AG04449 (cell line): ENCODE results near the gene OTOG.

Experiments
- CTCF ChIA-PET: fragments of 350-600 bp; formaldehyde crosslinking; extraction: SDS; loops from one replicate; lab custom pipeline; 2021; ENCODE audit warnings: antibody characterized with exemption; lab: Yijun Ruan, JAX
- POLR2A ChIA-PET: fragments of 400-600, 350-600 bp; formaldehyde crosslinking; extraction: SDS; loops from one replicate; lab custom pipeline; 2020; ENCODE audit warnings: antibody characterized with exemption, inconsistent platforms; lab: Yijun Ruan, JAX
- DNase-seq: peaks from one replicate; pipeline ENCODE4 v3.0.0-alpha.2; 2010; ENCODE audit warnings: low read depth, low spot score
- H3K4me3 ChIP-seq: 2 replicates; pipeline ENCODE4 v1.5.1; 2011; ENCODE audit warnings: low read depth, mild to moderate bottlenecking, control low read depth, low read length
- TF ChIP-seq, protein P1 (sequence below): IDR thresholded peaks from one replicate; pipeline ENCODE4 v1.5.1; 2011; ENCODE audit warnings: mild to moderate bottlenecking, moderate library complexity, low read length, control low read depth, inconsistent platforms; ENCODE audit not compliant: insufficient read depth; ENCODE audit errors: missing control alignments

The OTOG gene

DNA sequence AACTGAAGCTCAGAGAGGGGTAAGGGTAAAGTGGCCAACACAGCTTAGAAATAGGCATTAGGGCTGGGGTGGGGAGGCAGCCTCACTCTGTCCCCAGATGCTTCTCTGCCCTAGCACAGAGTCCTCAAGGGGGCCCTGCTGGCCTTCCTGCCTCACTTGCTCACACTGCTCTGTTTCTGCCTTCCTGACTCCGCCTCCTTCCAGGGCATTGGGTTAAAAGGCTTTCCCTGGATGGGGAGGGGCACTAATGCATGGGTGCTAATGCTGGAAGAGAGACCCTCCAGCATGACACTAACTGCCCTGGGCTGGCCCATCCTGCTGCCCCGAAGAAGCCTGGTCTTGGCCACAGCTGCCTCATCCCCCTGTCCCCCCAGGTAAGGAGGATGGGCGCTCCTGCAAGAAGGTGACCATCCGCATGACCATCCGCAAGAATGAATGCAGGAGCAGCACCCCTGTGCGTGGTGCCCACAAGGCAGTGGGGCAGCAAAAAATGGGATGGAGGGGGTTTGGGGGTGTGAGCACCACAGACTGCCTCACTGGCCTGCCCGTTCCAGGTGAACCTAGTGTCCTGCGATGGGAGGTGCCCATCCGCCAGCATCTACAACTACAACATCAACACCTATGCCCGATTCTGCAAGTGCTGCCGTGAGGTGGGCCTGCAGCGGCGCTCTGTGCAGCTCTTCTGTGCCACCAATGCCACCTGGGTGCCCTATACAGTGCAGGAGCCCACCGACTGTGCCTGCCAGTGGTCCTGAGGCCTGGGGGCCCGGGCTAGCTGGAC, 98.3 kb downstream of the OTOG start:
- POLR2A ChIA-PET: no interaction called here
- TF ChIP-seq, protein P1, sequence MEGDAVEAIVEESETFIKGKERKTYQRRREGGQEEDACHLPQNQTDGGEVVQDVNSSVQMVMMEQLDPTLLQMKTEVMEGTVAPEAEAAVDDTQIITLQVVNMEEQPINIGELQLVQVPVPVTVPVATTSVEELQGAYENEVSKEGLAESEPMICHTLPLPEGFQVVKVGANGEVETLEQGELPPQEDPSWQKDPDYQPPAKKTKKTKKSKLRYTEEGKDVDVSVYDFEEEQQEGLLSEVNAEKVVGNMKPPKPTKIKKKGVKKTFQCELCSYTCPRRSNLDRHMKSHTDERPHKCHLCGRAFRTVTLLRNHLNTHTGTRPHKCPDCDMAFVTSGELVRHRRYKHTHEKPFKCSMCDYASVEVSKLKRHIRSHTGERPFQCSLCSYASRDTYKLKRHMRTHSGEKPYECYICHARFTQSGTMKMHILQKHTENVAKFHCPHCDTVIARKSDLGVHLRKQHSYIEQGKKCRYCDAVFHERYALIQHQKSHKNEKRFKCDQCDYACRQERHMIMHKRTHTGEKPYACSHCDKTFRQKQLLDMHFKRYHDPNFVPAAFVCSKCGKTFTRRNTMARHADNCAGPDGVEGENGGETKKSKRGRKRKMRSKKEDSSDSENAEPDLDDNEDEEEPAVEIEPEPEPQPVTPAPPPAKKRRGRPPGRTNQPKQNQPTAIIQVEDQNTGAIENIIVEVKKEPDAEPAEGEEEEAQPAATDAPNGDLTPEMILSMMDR: no peak
- no peak overlapping the region for H3K4me3 ChIP-seq
- no peak for DNase-seq
- CTCF ChIA-PET: no interaction called here

DNA sequence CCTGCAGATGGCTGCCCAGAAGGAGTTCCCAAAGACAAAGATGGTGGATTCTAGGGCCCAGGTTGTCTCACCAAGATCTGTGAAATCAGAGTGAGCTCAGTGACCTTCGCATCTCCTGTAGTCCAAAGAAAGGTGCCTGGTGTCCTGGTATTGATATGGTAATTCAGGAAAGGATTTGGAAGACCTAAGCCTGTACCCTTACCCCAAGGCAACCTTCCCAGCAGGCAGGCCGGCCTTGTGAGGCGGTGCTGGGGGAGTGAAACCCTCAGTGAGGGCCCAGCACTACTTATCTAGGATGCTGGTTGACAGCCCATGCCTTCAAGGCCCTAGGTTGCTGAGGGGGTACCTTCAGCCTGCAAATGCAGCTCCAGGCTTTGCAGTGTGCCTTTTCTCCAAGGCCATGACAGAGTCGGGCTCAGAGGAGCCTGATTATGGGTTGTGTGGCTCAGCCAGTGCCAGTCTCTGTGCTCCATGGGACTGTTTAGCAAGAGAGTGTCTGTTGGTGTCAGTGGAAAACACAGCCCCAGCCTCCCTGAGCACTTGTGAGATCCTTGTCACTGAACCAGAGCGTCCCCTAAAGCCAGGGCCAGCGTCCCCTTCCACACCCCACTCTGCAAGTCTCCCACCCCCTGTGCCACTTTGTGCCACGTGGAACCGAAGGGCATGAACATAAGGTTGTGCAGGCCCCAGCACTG, 99.5 kb downstream of the OTOG start:
- TF ChIP-seq, protein P1: no peak
- no peak for DNase-seq
- no peak overlapping the region for H3K4me3 ChIP-seq
- POLR2A ChIA-PET: no interaction called here
- CTCF ChIA-PET: no interaction called here

DNA sequence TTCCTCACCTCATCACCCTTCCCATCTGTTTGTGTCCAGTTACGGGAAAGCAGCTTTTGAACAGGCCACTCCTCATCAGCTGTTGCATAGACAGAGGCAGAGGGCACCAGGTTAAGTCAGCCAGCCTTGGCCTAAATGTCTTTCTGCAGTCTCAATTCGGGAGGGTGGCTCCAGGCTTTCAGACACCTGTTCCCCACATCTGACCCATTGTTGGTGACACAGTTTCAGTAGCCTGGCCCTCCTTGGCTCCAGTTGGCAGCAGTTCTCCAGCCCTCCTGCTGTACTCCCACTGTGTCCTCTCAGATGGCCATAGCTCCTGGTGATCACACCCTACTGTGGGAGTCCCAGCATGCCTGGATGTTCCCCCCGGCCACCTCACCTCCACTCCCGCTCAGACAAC, 101.5 kb downstream of the OTOG start:
- no peak for DNase-seq
- TF ChIP-seq, protein P1: no peak
- ChIA-PET POLR2A (no interaction called here), CTCF (no interaction called here)
- no peak overlapping the region for H3K4me3 ChIP-seq

DNA sequence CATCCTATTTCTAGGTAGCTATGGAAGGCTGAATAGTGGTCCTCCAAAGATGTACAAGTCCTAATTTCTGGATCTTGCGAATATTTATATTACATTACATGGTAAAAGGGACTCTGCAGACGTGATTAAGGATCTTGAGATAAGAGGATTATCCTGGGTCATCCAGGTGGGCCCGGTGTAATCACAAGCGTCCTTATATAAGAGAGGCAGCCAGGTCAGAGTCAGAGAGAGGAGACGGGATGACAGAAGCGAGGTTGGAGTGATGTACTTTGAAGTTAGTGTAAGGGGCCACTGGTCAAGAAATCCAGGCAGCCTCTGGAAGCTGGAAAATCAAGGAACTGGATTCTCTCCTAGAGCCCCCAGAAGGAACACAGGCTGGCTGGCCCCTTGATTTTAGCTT, 102.2 kb downstream of the OTOG start:
- CTCF ChIA-PET: no interaction called here
- TF ChIP-seq, protein P1: no peak
- no peak for DNase-seq
- no peak overlapping the region for H3K4me3 ChIP-seq
- POLR2A ChIA-PET: no interaction called here

DNA sequence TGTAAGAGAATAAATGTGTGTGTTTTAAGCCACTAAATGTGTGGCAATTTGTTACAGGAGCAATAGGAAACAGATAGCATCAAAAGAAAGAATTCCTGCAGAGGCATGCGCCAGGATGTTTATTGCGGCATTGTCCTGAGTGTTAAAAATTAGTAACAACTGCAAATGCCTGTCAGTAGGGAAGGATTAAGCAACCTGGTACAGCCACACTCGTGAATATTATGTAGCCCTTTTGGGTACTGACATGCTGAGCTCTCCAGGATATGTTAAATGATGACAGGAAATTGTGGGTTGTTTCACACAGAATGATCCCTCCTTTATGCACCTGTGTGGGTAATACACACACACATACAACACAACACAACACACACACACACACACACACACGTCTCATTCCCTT, 102.6 kb downstream of the OTOG start:
- DNase-seq: no peak
- CTCF ChIA-PET: no interaction called here
- TF ChIP-seq, protein P1: no peak

DNA sequence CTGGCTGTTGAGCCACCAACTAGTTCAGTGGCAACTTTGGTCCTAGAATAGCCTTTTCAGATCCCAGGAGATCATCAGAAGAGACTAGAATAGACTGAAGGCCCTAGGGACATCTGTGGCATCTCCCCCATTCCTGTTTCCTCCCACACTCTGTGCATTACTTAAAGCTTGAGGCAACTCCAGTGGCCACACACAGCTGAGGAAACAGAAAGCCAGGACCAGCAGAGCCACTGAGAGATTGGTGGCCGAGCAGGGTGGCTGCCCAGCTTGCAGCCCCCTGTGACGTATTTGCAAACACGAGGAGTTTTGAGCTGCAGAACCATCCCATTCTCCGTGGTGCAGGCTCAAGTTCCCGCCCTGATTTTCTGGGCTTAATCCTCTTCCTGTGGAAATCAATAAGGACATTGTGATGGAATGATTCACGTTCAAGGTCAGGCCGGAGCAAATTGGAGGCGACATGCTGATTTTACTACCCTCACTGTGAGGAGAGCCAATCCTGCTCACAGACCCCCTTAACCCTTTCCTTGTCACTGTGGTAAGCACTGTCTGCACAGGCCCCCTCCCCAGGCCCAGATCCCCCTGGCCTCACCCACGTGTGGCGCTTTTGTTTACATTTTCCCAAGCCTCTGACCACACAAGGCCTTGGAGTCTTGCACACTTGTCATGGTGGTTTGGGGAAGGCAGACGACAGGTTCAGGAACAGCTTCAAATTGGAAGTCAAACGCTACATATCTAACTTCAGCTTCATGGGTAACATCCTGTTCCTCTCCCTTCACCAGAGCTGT, 103.3 kb downstream of the OTOG start:
- ChIA-PET POLR2A (no interaction called here), CTCF (no interaction called here)
- no peak for DNase-seq

More for the DNA sequence above, 102.6 kb downstream of the OTOG start:
- POLR2A ChIA-PET: no interaction called here
- no peak overlapping the region for H3K4me3 ChIP-seq

More for the DNA sequence above, 103.3 kb downstream of the OTOG start:
- TF ChIP-seq, protein P1: no peak
- H3K4me3 ChIP-seq: no peak overlapping the region
